GM10847 (cell line): Measurements from ENCODE around the gene TMEM45A.

Source experiments
- POLR2A ChIP-seq: IDR thresholded peaks from 2 replicates; pipeline ENCODE4 v1.6.1; 2011; ENCODE audit not compliant: insufficient read length; ENCODE audit errors: extremely low read depth

The TMEM45A gene

GRCh38 chr3:100470951-100471350, 21.5 kb upstream of the TMEM45A start:
- no peak for TF ChIP-seq POLR2A

DNA sequence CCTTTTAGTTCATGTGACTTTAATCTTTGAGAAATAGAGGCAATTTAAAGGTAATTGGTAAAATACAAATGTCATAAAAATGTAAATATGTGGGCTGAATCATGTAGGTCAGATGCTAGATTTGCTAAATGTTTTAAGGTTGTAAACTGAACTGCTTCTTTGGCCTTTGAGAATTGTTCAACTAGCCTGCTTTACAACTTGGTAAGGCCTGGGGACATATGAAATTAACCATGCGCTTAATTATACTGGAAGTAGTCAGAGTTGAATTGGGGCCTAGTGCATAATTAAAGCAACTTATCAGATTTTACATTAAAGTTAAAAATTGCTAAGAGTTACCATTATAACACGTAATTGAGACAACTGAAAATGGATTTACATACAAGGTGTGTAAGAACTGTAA, 21.0 kb upstream of the TMEM45A start:
- no peak for TF ChIP-seq POLR2A

- TF ChIP-seq POLR2A: no peak
Observed at GRCh38 chr3:100480081-100480480, 12.3 kb upstream of the TMEM45A start.

- no peak for TF ChIP-seq POLR2A
Observed at GRCh38 chr3:100482176-100482575, 10.2 kb upstream of the TMEM45A start.

DNA sequence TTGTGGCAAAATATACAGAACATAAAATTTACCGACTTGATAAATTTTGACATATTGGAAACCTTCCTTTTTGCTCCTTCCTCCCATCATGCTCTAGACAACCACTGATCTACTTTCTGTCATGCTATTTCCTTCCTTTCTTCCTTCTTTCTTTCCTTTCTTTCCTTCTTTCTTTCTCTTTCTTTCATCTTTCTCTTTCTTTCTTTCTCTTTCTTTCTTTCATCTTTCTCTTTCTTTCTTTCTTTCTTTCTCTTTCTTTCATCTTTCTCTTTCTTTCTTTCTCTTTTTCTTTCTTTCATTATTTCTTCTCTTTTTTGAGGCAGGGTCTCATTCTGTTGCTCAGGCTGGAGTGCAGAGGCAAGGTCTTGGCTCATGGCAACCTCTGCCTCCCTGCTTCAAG, 8.9 kb upstream of the TMEM45A start:
- TF ChIP-seq POLR2A: no peak

- no peak for TF ChIP-seq POLR2A
Observed at GRCh38 chr3:100486808-100487207, 5.6 kb upstream of the TMEM45A start.

- TF ChIP-seq POLR2A: no peak
Observed at GRCh38 chr3:100489118-100489517, 3.3 kb upstream of the TMEM45A start.

DNA sequence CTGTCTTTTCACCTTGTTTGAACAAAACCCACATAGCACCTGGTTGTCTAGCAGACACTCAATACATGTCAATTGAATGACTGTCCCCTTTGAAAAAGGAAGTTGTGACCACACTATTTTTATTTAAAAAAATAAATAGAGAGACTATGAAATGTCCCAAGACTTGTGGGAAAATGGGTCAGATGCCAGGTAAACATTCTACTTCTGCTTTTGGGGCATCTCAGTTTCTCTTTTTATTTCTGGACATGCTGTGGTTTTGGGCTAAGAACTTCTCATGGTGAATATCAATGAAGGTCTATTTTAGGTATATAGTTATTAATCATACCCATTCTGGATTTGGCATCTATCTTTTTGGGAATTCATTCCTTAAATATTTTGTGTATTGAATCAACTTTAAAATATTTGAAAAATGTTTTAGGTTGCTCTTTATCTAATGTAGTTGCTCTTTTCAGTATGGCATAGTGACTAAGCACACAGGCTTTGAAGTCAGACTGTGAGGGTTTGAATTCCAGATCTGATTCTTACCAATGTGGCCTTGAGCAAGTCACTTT, 4.4 kb downstream of the TMEM45A start:
- no peak for TF ChIP-seq POLR2A

DNA sequence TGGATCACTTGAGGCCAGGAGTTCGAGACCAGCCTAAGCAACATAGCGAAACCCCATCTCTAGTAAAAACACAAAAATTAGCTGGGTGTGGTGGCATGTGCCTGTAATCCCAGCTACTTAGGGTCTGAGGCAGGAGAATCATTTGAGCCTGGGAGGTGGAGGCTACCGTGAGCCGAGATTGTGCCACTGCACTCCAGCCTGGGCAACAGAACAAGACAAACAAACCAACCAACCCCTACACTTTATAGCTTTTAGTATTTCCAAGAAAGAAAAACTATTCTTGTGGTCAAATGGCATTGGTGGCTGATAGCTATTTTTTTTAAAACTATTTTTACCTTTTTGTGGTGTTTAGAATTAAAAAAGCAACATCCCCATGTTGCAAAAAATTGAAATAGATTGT, 7.2 kb downstream of the TMEM45A start:
- no peak for TF ChIP-seq POLR2A

DNA sequence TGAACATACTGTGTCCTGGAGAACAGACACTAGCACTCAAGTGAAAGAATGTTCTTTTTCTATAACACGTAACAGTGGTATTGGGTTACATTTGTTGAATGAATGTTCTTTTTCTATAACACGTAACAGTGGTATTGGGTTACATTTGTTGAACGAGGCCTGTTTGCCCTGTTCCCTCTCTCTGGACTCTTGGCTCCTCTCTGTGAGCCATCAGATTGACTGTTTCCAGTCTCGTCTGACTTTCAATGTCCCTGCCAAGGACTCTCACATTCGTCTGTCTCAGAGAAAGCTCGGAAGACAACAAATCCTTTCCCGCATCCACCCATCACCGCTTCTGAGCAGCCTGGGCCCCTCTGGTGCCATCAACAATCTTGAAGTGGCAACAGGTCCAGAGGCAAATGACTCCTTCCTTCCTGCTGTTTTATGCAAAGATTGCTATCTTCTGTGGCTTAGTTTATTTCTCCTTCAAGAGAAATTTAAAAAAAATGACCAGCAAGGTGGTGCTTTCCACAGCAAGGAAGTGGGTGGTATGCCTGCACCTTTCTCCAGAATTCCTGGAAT, 8.0 kb downstream of the TMEM45A start:
- TF ChIP-seq POLR2A: no peak

GRCh38 chr3:100503448-100503847, 11.0 kb downstream of the TMEM45A start:
- no peak for TF ChIP-seq POLR2A

GRCh38 chr3:100506355-100506754, 13.9 kb downstream of the TMEM45A start:
- TF ChIP-seq POLR2A: no peak

GRCh38 chr3:100516232-100516631, 23.8 kb downstream of the TMEM45A start:
- no peak for TF ChIP-seq POLR2A

GRCh38 chr3:100516838-100517237, 24.4 kb downstream of the TMEM45A start:
- TF ChIP-seq POLR2A: no peak

DNA sequence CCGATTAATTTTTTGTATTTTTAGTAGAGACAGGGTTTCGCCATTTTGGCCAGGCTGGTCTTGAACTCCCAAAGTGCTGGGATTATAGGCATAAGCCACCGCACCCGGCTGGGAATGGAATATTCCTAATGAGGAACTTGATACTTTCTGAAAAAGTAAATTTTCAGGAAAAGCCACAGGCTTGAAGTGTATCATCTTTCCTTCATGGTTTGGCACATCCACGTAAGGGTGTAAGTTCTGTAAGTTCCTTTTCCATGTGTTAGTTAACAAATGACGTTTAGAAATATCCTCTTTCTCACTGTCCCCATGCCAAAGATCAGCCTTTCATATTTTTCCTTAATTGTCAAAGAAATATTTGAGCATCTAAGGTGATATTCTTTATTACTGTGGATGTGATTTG, 24.9 kb downstream of the TMEM45A start:
- TF ChIP-seq POLR2A: no peak

DNA sequence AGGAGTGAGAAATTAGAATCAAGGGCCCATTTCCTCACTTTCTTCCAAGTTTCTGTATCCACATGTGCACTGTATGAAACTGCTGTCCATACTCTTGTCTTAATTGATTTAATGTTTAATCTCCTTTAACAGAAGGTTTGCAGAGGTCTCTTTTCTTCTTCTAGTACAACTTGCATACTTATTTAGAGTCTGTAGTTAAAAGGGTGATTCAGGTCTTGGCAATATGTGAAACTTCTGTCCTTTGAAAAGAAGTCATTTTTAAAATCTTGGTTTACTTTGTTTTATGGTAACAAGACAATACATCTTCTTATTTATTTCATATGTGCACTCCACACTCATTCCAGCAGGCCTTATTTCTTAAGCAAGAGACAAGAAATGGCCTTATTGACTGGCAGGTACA, 25.8 kb downstream of the TMEM45A start:
- no peak for TF ChIP-seq POLR2A

DNA sequence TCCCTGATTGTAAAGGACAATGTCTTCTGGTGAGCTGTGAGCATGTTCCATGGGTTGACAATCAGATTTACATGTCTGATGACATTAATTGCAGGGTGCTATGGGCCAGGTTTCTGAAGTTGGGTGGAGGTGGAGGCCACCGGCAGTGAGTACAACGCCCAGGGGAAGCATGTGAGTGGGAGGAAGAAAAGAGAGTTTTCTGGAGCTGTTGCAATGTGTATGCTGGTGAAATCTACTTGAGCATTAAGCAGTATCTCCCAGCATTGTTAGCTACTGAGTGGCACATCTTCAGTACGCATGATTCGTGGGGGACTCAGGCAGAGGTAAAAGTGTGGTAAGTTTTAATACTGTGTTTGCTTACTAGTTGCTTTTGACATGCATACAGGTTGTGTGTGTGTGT, 26.6 kb downstream of the TMEM45A start:
- no peak for TF ChIP-seq POLR2A
